HepG2 (cell line): ENCODE data around the gene EIF5B. TPM values are rescaled to one million over a fixed set of nuclear protein-coding genes. Genes with fewer than 3 reads are reported as not detected.
"Not testable (repeated sequence)": the region's sequence is repeated elsewhere in the genome, so short reads cannot be mapped to it uniquely, and the experiment has no call there.

Source experiments
- ATAC-seq: fragments of 200-7000 bp; cut with Tn5 transposase; 3 replicates; pipeline ENCODE4 v1.9.1; 2020; ENCODE audit warnings: mild to moderate bottlenecking, moderate library complexity
- BruUV-seq: library from RNA; stranded (reverse); fragments of 400-500 nt; replicated peaks from 2 replicates; lab custom pipeline; 2021; lab: Mats Ljungman, UMichigan
- CTCF ChIA-PET: fragments of 300-600 bp; formaldehyde crosslinking; extraction: SDS; loops from one replicate; lab custom pipeline; 2021; ENCODE audit warnings: low total read pairs, inconsistent platforms, low intra/inter-chr PET ratio; lab: Yijun Ruan, JAX
- POLR2A ChIA-PET: fragments of 350-600 bp; sonication (Branson Sonifier 250); formaldehyde crosslinking; loops from one replicate; lab custom pipeline; 2020; ENCODE audit warnings: antibody characterized with exemption, inconsistent platforms; lab: Yijun Ruan, JAX
- DNase-seq: peaks from one replicate; pipeline ENCODE4 v3.0.0-alpha.2; 2015; ENCODE audit warnings: low spot score
- FAIRE-seq: peaks from 3 replicates; lab custom pipeline; 2011; peaks lifted over from hg19 to GRCh38; lab: Jason Lieb, UNC
- H2AFZ ChIP-seq: one replicate; pipeline ENCODE4 v1.6.1; 2011; ENCODE audit warnings: low read length, inconsistent platforms
- H3K27ac ChIP-seq: fragments of 300-600 bp; 3 replicates; pipeline ENCODE4 v1.8.0; 2011; ENCODE audit warnings: mixed run types, mild to moderate bottlenecking, mixed read lengths, low read length, inconsistent platforms; ENCODE audit not compliant: insufficient read depth; ENCODE audit errors: extremely low read length
- H3K27me3 ChIP-seq, 2 experiments: fragments of 200-600 bp in 1 of 2; 2 replicates in 1 of 2; 3 replicates in 1 of 2; pipeline versions ENCODE4 v1.6.0 to v1.8.0; 2011; ENCODE audit warnings: low read length in 2 of 2, mild to moderate bottlenecking in 2 of 2, moderate library complexity in 2 of 2, inconsistent platforms in 1 of 2; ENCODE audit not compliant: insufficient read depth in 2 of 2, control insufficient read depth in 1 of 2
- H3K36me3 ChIP-seq, 2 experiments: fragments of 200-600 bp in 1 of 2; replicated peaks in 1 of 2; 2 replicates in 1 of 2; 3 replicates in 1 of 2; pipeline versions ENCODE4 v1.5.1 to v1.8.0; 2011; ENCODE audit warnings: low read length in 2 of 2, inconsistent platforms in 1 of 2; ENCODE audit not compliant: insufficient read depth in 2 of 2, control insufficient read depth in 1 of 2
- H3K4me1 ChIP-seq: 2 replicates; pipeline ENCODE4 v1.5.1; 2012; ENCODE audit warnings: low read length, inconsistent platforms; ENCODE audit not compliant: insufficient read depth
- H3K4me2 ChIP-seq: 2 replicates; pipeline ENCODE4 v1.6.0; 2011; ENCODE audit warnings: low read depth, low read length, inconsistent platforms
- H3K4me3 ChIP-seq, 3 experiments: fragments of 200-600 bp in 1 of 3; sonication (generic), shearing (Covaris generic) in 1 of 3; replicated peaks in 1 of 3; 2 replicates each; pipeline ENCODE4 v1.5.1; 2011 to 2016; ENCODE audit warnings: low read length in 3 of 3, inconsistent platforms in 2 of 3, low read depth in 2 of 3, mild to moderate bottlenecking in 2 of 3, control low read depth in 1 of 3, mixed read lengths in 1 of 3; ENCODE audit not compliant: insufficient read depth in 1 of 3
- H3K79me2 ChIP-seq: one replicate; pipeline ENCODE4 v1.6.1; 2011; ENCODE audit warnings: low read length, inconsistent platforms; ENCODE audit not compliant: insufficient read depth
- H3K9ac ChIP-seq: 2 replicates; pipeline ENCODE4 v1.6.0; 2011; ENCODE audit warnings: mild to moderate bottlenecking, low read depth, low read length, inconsistent platforms; ENCODE audit not compliant: insufficient read depth
- H3K9me3 ChIP-seq: 2 replicates; pipeline ENCODE4 v1.5.1; 2012; ENCODE audit warnings: mild to moderate bottlenecking, low read length
- H4K20me1 ChIP-seq: 2 replicates; pipeline ENCODE4 v1.6.0; 2011; ENCODE audit warnings: inconsistent platforms, mild to moderate bottlenecking, low read length, moderate library complexity; ENCODE audit not compliant: insufficient read depth
- ZNF598 ChIP-seq: sonication (generic); formaldehyde crosslinking; IDR thresholded peaks from 2 replicates; pipeline ENCODE4 v1.5.1; 2020; ENCODE audit warnings: mild to moderate bottlenecking, missing genetic modification reagents, borderline replicate concordance
- WGBS: methylation state at CpG from one replicate; pipeline ENCODE4 v1.1.6; 2017; ENCODE audit warnings: low lambda C conversion rate; 5-methylcytosine and 5-hydroxymethylcytosine counted together
- in situ Hi-C: cut with HindIII; loops from 2 replicates; pipeline ENCODE4 v1.10.0; 2017; ENCODE audit warnings: low pct_unique_long_range_greater_than_20kb; ENCODE audit not compliant: extremely low pct_ligation_motif_present
- intact Hi-C: fragments of 100-400 bp; cut with micrococcal nuclease; formaldehyde crosslinking; loops from one replicate; pipeline ENCODE4 v1.10.0; 2022; ENCODE audit not compliant: unreplicated experiment
- polyA plus RNA-seq, 8 experiments: library from polyadenylated mRNA; depleted of rRNA in 3 of 8; stranded (reverse) in 7 of 8; unstranded in 1 of 8; fragments of >200 nt; fragmentation: Illumina TruSeq in 4 of 8; extraction: Trizol in 4 of 8; gene quantifications; 2 replicates each; pipeline versions ENCODE4 v1.2.1 to v1.2.3, GENCODE V29; 2011 to 2016; ENCODE audit warnings: low read depth in 4 of 8, missing spikeins in 1 of 8, mixed read lengths in 1 of 8; ENCODE audit not compliant: insufficient read depth in 1 of 8
- total RNA-seq, 5 experiments: library from RNA; depleted of rRNA; stranded (reverse); fragments of >200 nt; fragmentation: Illumina TruSeq; extraction: Trizol; gene quantifications; 2 replicates each; pipeline ENCODE4 v1.2.3, GENCODE V29; 2016; ENCODE audit warnings: low read depth in 1 of 5
- TF ChIP-seq, protein P1 (sequence below): sonication (generic); formaldehyde crosslinking; IDR thresholded peaks from 2 replicates; pipeline ENCODE4 v1.5.1; 2020; ENCODE audit warnings: missing genetic modification reagents, mild to moderate bottlenecking, borderline replicate concordance
- TF ChIP-seq, protein P2 (sequence below): conservative IDR thresholded peaks from 2 replicates; pipeline ENCODE4 v1.6.1; 2018; ENCODE audit warnings: missing genetic modification reagents
- TF ChIP-seq, protein P3 (sequence below): sonication (generic); formaldehyde crosslinking; IDR thresholded peaks from 2 replicates; pipeline ENCODE4 v1.9.0; 2021; ENCODE audit warnings: missing genetic modification reagents, mild to moderate bottlenecking, borderline replicate concordance
- TF ChIP-seq, protein P4 (sequence below): sonication (generic); formaldehyde crosslinking; IDR thresholded peaks from 2 replicates; pipeline ENCODE4 v1.8.1; 2023; ENCODE audit warnings: mild to moderate bottlenecking, moderate library complexity, missing genetic modification reagents
- TF ChIP-seq, protein P5 (sequence below): sonication (generic); formaldehyde crosslinking; conservative IDR thresholded peaks from 2 replicates; pipeline ENCODE4 v1.4.0; 2020; ENCODE audit warnings: missing genetic modification reagents

Gene EIF5B
- total and polyA plus RNA-seq, 2 of the 13 experiments (the other 11 are each of a cell fraction or from before 2014, with no cell fraction given), result 8.8 to 32.1 TPM

DNA sequence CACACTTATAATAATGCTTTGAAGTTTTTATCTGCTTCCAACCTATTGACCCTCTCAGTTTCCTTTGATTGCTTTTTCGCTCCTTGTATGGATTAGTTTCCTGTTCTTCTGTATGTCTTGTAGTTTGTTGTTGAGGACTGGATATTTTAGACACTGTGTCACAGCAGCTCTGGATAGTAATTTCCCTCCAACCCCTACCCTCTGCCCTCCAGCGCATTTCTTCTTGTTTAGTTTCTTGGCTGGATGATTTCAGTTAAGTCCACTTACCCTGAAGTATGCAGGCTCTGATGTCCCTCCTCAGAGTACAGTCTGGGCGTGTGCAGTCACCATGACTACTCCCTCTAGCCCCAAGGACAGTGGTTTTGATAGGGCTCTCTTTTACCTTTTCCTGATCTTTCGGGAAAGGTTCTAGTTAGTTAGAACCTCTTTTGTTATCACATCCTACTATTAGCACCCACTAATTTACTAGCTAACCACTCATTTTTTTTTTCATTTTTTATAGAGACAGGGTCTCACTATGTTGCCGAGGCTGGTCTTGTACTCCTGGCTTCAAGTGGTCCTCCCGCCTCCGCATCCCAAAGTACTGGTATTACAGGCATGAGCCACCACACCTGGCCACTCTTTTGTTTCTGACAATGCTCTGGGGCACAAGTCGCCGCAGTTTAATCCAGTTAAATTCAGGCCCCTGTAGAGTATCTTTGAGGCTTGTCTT is 19.9 kb upstream of the EIF5B start:
- peaks cover 11 to 47% of the 10 kb centered on the region in 2 experiments for H3K36me3 ChIP-seq
- no peak overlapping the region for H3K9ac ChIP-seq
- WGBS, result 97% methylated on average over 9 of the region's 9 CpGs

DNA sequence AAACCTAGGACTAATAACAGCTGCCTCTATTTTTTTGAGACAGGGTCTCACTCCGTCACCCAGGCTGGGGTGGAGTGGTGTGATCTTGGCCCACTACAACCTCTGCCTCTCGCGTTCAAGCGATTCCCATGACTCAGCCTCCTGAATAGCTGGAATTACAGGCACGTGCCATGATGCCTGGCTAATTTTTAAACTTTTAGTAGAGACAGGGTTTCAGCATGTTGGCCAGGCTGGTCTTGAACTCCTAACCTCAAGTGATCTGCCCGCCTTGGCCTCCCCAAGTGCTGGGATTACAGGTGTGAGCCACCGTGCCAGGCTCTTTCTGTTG is 19.4 kb upstream of the EIF5B start:
- H3K4me2 ChIP-seq, in situ Hi-C loops, H4K20me1 ChIP-seq, H3K4me1 ChIP-seq, CTCF ChIA-PET, H2AFZ ChIP-seq, H3K9me3 ChIP-seq, ATAC-seq, BruUV-seq, DNase-seq, H3K4me3 ChIP-seq, H3K27ac ChIP-seq, FAIRE-seq, H3K27me3 ChIP-seq, H3K9ac ChIP-seq, H3K79me2 ChIP-seq: not testable (repeated sequence)
- WGBS, result 95% methylated on average over 7 of the region's 7 CpGs
- H3K36me3 ChIP-seq, result peaks cover 14 to 52% of the 10 kb centered on the region in 2 experiments
- POLR2A ChIA-PET, result interaction anchor here (1.2 kb wide), 1 partner anchor 19 kb away, joined by 3 read pairs; the partner anchor contains the start of gene EIF5B
- intact Hi-C loops, result loop anchor here (2.0 kb wide), 1 partner anchor 19 kb away; no protein-coding TSS in a partner anchor

More for the DNA sequence above, 19.9 kb upstream of the EIF5B start:
- Histone ChIP-seq H3K9me3 (no peaks in the 10 kb centered on the region), H4K20me1 (no peaks in the 10 kb centered on the region), H3K27ac (no peak overlapping the region), H3K27me3 (no peaks in the 10 kb centered on the region), H3K4me1 (no peaks in the 10 kb centered on the region), H2AFZ (no peak overlapping the region), H3K79me2 (no peaks in the 10 kb centered on the region), H3K4me2 (no peak overlapping the region), H3K4me3 (no peak overlapping the region)
- no TSS peak for BruUV-seq
- in situ Hi-C loops (no loop called here), intact Hi-C loops (no loop called here)
- ChIA-PET POLR2A (no interaction called here), CTCF (no interaction called here)
- ATAC-seq (peak; percentile 46), DNase-seq (no peak), FAIRE-seq (no peak)
- TF ChIP-seq, protein P1, sequence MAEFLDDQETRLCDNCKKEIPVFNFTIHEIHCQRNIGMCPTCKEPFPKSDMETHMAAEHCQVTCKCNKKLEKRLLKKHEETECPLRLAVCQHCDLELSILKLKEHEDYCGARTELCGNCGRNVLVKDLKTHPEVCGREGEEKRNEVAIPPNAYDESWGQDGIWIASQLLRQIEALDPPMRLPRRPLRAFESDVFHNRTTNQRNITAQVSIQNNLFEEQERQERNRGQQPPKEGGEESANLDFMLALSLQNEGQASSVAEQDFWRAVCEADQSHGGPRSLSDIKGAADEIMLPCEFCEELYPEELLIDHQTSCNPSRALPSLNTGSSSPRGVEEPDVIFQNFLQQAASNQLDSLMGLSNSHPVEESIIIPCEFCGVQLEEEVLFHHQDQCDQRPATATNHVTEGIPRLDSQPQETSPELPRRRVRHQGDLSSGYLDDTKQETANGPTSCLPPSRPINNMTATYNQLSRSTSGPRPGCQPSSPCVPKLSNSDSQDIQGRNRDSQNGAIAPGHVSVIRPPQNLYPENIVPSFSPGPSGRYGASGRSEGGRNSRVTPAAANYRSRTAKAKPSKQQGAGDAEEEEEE (CRISPR knock-in tag), result no peak
- TF ChIP-seq ZNF598 (CRISPR knock-in tag), result no peak
- TF ChIP-seq, protein P2, sequence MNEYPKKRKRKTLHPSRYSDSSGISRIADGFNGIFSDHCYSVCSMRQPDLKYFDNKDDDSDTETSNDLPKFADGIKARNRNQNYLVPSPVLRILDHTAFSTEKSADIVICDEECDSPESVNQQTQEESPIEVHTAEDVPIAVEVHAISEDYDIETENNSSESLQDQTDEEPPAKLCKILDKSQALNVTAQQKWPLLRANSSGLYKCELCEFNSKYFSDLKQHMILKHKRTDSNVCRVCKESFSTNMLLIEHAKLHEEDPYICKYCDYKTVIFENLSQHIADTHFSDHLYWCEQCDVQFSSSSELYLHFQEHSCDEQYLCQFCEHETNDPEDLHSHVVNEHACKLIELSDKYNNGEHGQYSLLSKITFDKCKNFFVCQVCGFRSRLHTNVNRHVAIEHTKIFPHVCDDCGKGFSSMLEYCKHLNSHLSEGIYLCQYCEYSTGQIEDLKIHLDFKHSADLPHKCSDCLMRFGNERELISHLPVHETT (CRISPR knock-in tag), result no peak
- TF ChIP-seq, protein P3, sequence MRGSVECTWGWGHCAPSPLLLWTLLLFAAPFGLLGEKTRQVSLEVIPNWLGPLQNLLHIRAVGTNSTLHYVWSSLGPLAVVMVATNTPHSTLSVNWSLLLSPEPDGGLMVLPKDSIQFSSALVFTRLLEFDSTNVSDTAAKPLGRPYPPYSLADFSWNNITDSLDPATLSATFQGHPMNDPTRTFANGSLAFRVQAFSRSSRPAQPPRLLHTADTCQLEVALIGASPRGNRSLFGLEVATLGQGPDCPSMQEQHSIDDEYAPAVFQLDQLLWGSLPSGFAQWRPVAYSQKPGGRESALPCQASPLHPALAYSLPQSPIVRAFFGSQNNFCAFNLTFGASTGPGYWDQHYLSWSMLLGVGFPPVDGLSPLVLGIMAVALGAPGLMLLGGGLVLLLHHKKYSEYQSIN, result no peak
- TF ChIP-seq, protein P4, sequence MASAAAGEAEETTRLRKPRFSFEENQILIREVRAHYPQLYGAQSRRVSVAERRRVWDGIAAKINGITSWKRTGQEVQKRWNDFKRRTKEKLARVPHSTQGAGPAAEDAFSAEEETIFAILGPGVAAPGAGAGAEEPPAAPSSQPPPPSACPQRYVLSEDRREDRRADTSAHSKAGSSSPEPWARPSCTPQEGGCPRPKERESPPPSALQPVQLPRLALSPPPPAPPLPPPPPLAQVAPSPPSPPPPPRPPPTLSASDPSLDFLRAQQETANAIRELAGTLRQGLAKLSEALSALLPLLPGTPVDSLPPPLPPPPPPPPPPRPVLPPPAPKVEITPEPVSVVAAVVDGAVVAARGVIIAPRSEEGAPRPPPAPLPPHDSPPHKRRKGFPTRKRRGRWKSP, result no peak
- TF ChIP-seq, protein P5, sequence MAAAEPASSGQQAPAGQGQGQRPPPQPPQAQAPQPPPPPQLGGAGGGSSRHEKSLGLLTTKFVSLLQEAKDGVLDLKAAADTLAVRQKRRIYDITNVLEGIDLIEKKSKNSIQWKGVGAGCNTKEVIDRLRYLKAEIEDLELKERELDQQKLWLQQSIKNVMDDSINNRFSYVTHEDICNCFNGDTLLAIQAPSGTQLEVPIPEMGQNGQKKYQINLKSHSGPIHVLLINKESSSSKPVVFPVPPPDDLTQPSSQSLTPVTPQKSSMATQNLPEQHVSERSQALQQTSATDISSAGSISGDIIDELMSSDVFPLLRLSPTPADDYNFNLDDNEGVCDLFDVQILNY (CRISPR knock-in tag), result no peak
